ENCODE results near the gene MYO1C.

GRCh38 chr17:1498233-1498632 is 5.7 kb upstream of the MYO1C start:
- TF ChIP-seq, protein P1, sequence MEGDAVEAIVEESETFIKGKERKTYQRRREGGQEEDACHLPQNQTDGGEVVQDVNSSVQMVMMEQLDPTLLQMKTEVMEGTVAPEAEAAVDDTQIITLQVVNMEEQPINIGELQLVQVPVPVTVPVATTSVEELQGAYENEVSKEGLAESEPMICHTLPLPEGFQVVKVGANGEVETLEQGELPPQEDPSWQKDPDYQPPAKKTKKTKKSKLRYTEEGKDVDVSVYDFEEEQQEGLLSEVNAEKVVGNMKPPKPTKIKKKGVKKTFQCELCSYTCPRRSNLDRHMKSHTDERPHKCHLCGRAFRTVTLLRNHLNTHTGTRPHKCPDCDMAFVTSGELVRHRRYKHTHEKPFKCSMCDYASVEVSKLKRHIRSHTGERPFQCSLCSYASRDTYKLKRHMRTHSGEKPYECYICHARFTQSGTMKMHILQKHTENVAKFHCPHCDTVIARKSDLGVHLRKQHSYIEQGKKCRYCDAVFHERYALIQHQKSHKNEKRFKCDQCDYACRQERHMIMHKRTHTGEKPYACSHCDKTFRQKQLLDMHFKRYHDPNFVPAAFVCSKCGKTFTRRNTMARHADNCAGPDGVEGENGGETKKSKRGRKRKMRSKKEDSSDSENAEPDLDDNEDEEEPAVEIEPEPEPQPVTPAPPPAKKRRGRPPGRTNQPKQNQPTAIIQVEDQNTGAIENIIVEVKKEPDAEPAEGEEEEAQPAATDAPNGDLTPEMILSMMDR (IDR thresholded peaks at IDR 0.05) = no peak
- no peak for TF ChIP-seq POLR2AphosphoS5 (IDR thresholded peaks at IDR 0.05; ENCODE audit: low read depth, low read length)
- TF ChIP-seq REST (IDR thresholded peaks at IDR 0.05; ENCODE audit: insufficient read depth in 1 of 2, low read depth in 2 of 2, low read length in 1 of 2) = no peak
- TF ChIP-seq TCF7L2 (IDR thresholded peaks at IDR 0.05; ENCODE audit: low read depth, low read length) = no peak
- TF ChIP-seq SIN3A (IDR thresholded peaks at IDR 0.05; ENCODE audit: borderline replicate concordance, insufficient read depth, low read depth, low read length) = no peak
